GM12878 (cell line): ENCODE results near the gene ANO8. TPM values are rescaled to one million over a fixed set of nuclear protein-coding genes. Genes with fewer than 3 reads are reported as not detected.

ENCODE experiments used
- ATAC-seq: fragments of 200-7000 bp; cut with Tn5 transposase; 3 replicates; pipeline ENCODE4 v1.9.1; 2020; ENCODE audit warnings: mild to moderate bottlenecking, moderate library complexity
- BruUV-seq: library from RNA; stranded (reverse); fragments of 400-500 nt; replicated peaks from 2 replicates; lab custom pipeline; 2021; lab: Mats Ljungman, UMichigan
- CTCF ChIA-PET: fragments of 300-600 bp; sonication (Branson Sonifier 250); formaldehyde crosslinking; extraction: SDS; loops from one replicate; lab custom pipeline; 2021; ENCODE audit warnings: inconsistent platforms; lab: Yijun Ruan, JAX
- POLR2A ChIA-PET: fragments of 350-600 bp; formaldehyde crosslinking; extraction: SDS; loops from one replicate; lab custom pipeline; 2021; ENCODE audit warnings: inconsistent platforms; lab: Charles Lee
- RAD21 ChIA-PET: fragments of 300-600 bp; sonication (Branson Sonifier 250); formaldehyde crosslinking; loops from one replicate; lab custom pipeline; 2023; ENCODE audit warnings: antibody characterized with exemption; ENCODE audit not compliant: unreplicated experiment; lab: Charles Lee
- SMC1A ChIA-PET: fragments of 300-600 bp; sonication (Branson Sonifier 250); formaldehyde crosslinking; loops from one replicate; lab custom pipeline; 2023; ENCODE audit not compliant: unreplicated experiment, uncharacterized antibody; lab: Charles Lee
- DNase-seq: peaks from one replicate; pipeline ENCODE4 v3.0.0-alpha.2; 2011; ENCODE audit warnings: low read depth, low spot score
- FAIRE-seq: peaks from 3 replicates; lab custom pipeline; 2011; peaks lifted over from hg19 to GRCh38; lab: Jason Lieb, UNC
- H2AFZ ChIP-seq: 2 replicates; pipeline ENCODE4 v1.6.0; 2011; ENCODE audit warnings: low read depth, low read length, control low read depth; ENCODE audit not compliant: control insufficient read depth
- H3K27ac ChIP-seq: 2 replicates; pipeline ENCODE4 v1.5.1; 2011; ENCODE audit warnings: control low read depth; ENCODE audit not compliant: control insufficient read depth, insufficient read depth
- H3K27me3 ChIP-seq, 2 experiments: replicated peaks in 1 of 2; 2 replicates each; pipeline versions ENCODE4 v1.6.0 to v1.6.1; 2011; ENCODE audit warnings: low read length in 1 of 2; ENCODE audit not compliant: control insufficient read depth in 2 of 2, insufficient read depth in 2 of 2
- H3K36me3 ChIP-seq, 2 experiments: 2 replicates each; pipeline ENCODE4 v1.5.1; 2011; ENCODE audit warnings: low read length in 1 of 2; ENCODE audit not compliant: control insufficient read depth in 2 of 2, insufficient read depth in 2 of 2
- H3K4me1 ChIP-seq: 2 replicates; pipeline ENCODE4 v1.6.1; 2011; ENCODE audit warnings: mild to moderate bottlenecking, low read length, moderate library complexity, mixed read lengths; ENCODE audit not compliant: control insufficient read depth, insufficient read depth
- H3K4me2 ChIP-seq: 2 replicates; pipeline ENCODE4 v1.6.0; 2011; ENCODE audit warnings: control low read depth; ENCODE audit not compliant: control insufficient read depth, insufficient read depth
- H3K4me3 ChIP-seq: fragments of 200-600 bp; sonication (generic); 2 replicates; pipeline ENCODE4 v1.5.1; 2016
- H3K79me2 ChIP-seq: 2 replicates; pipeline ENCODE4 v1.6.0; 2011; ENCODE audit warnings: low read length; ENCODE audit not compliant: control insufficient read depth, insufficient read depth
- H3K9ac ChIP-seq: 2 replicates; pipeline ENCODE4 v1.8.0; 2011; ENCODE audit warnings: low read length, control low read depth, mixed read lengths; ENCODE audit not compliant: control insufficient read depth, insufficient read depth
- H3K9me3 ChIP-seq: replicated peaks from 3 replicates; pipeline ENCODE4 v1.5.1; 2011; ENCODE audit warnings: mild to moderate bottlenecking, low read length; ENCODE audit not compliant: control insufficient read depth, insufficient read depth
- H4K20me1 ChIP-seq: 2 replicates; pipeline ENCODE4 v1.6.0; 2011; ENCODE audit not compliant: control insufficient read depth, insufficient read depth
- ATF7 ChIP-seq: fragments of 450-650 bp; IDR thresholded peaks from 2 replicates; pipeline ENCODE4 v1.6.1; 2016; ENCODE audit warnings: low read depth, mild to moderate bottlenecking
- BHLHE40 ChIP-seq, 2 experiments: fragments of 450-650 bp in 1 of 2; IDR thresholded peaks; 2 replicates each; pipeline ENCODE4 v1.6.1; 2011 to 2017; ENCODE audit warnings: low read depth in 2 of 2, borderline replicate concordance in 1 of 2, improper control_type of control experiment in 1 of 2, low read length in 1 of 2, mild to moderate bottlenecking in 1 of 2
- CBX5 ChIP-seq: sonication (generic); IDR thresholded peaks from 2 replicates; pipeline ENCODE4 v1.6.1; 2016; ENCODE audit warnings: low read depth, moderate library complexity, mild to moderate bottlenecking, inconsistent platforms
- EP300 ChIP-seq, 2 experiments: fragments of 150-350 bp in 1 of 2; IDR thresholded peaks; 2 replicates each; pipeline ENCODE4 v1.6.1; 2011 to 2012; ENCODE audit warnings: low read depth in 2 of 2, low read length in 2 of 2, borderline replicate concordance in 1 of 2, improper control_type of control experiment in 1 of 2, inconsistent platforms in 1 of 2; ENCODE audit not compliant: control insufficient read depth in 1 of 2
- GATAD2B ChIP-seq: fragments of 450-650 bp; conservative IDR thresholded peaks from 2 replicates; pipeline ENCODE4 v1.6.1; 2017; ENCODE audit warnings: low read depth, mild to moderate bottlenecking, moderate library complexity
- KDM1A ChIP-seq: fragments of 200-600 bp; sonication (generic); IDR thresholded peaks from 2 replicates; pipeline ENCODE4 v1.6.1; 2016; ENCODE audit warnings: borderline replicate concordance
- MYC ChIP-seq: IDR thresholded peaks from 2 replicates; pipeline ENCODE4 v1.6.1; 2011; ENCODE audit warnings: mild to moderate bottlenecking, low read length, moderate library complexity, inconsistent platforms; ENCODE audit not compliant: insufficient read depth, insufficient replicate concordance, insufficient read length, severe bottlenecking
- PML ChIP-seq: IDR thresholded peaks from 2 replicates; pipeline ENCODE4 v1.6.1; 2012; ENCODE audit warnings: low read length, inconsistent platforms
- SIX5 ChIP-seq: IDR thresholded peaks from 2 replicates; pipeline ENCODE4 v1.6.1; 2011; ENCODE audit warnings: mild to moderate bottlenecking, low read depth, low read length, moderate library complexity; ENCODE audit not compliant: severe bottlenecking
- TAF1 ChIP-seq: IDR thresholded peaks from 2 replicates; pipeline ENCODE4 v1.6.1; 2011; ENCODE audit warnings: mild to moderate bottlenecking, low read depth, low read length, borderline replicate concordance
- TCF12 ChIP-seq: IDR thresholded peaks from 2 replicates; pipeline ENCODE4 v1.6.1; 2011; ENCODE audit warnings: low read depth, mild to moderate bottlenecking, low read length
- USF1 ChIP-seq: IDR thresholded peaks from 2 replicates; pipeline ENCODE4 v1.6.1; 2011; ENCODE audit warnings: borderline replicate concordance, low read depth, mild to moderate bottlenecking, moderate library complexity, mixed read lengths, low read length; ENCODE audit not compliant: insufficient read depth; ENCODE audit errors: extremely low read length
- ZBED1 ChIP-seq: IDR thresholded peaks from 2 replicates; pipeline ENCODE4 v1.6.1; 2016; ENCODE audit warnings: borderline replicate concordance
- ZBTB40 ChIP-seq: fragments of 450-650 bp; IDR thresholded peaks from 2 replicates; pipeline ENCODE4 v1.6.1; 2016; ENCODE audit warnings: mild to moderate bottlenecking, moderate library complexity, borderline replicate concordance
- ZNF217 ChIP-seq: fragments of 450-650 bp; IDR thresholded peaks from 2 replicates; pipeline ENCODE4 v1.6.1; 2017; ENCODE audit warnings: antibody characterized with exemption, mild to moderate bottlenecking
- WGBS: methylation state at CpG from one replicate; pipeline ENCODE4 v1.1.6; 2016; ENCODE audit warnings: low lambda C conversion rate; ENCODE audit not compliant: insufficient replicate concordance, insufficient coverage; ENCODE audit errors: missing lambda C conversion rate; 5-methylcytosine and 5-hydroxymethylcytosine counted together
- in situ Hi-C: fragments of 300-500 bp; cut with MboI; formaldehyde crosslinking; loops from 9 replicates; pipeline ENCODE4 v1.14.3; 2018; ENCODE audit warnings: mixed read lengths
- intact Hi-C: fragments of 100-400 bp; cut with micrococcal nuclease; formaldehyde crosslinking; loops from one replicate; pipeline ENCODE4 v1.14.2; 2022; ENCODE audit not compliant: unreplicated experiment
- polyA plus RNA-seq, 11 experiments: library from polyadenylated mRNA; depleted of rRNA in 4 of 11; unstranded in 6 of 11; stranded (reverse) in 5 of 11; fragments of >200 nt; fragmentation: Nextera tagmentation in 4 of 11; fragmentation: Illumina TruSeq in 1 of 11; extraction: Ambion mirVana in 4 of 11; extraction: Trizol in 1 of 11; gene quantifications; 1 replicate in 1 of 11; 2 replicates in 10 of 11; pipeline versions ENCODE4 v1.2.1 to v1.2.3, GENCODE V29; 2011 to 2016; ENCODE audit warnings: inconsistent platforms in 2 of 11, missing spikeins in 2 of 11, low read depth in 1 of 11
- total RNA-seq, 4 experiments: library from RNA; depleted of rRNA in 3 of 4; stranded (reverse); fragments of >200 nt in 3 of 4; fragmentation: Illumina TruSeq in 1 of 4; extraction: Trizol in 1 of 4; gene quantifications; 2 replicates each; pipeline versions ENCODE4 v1.2.1 to v1.2.3, GENCODE V29; 2013 to 2021
- TF ChIP-seq, protein P1 (sequence below), 3 experiments: IDR thresholded peaks in 2 of 3; conservative IDR thresholded peaks in 1 of 3; 2 replicates each; pipeline ENCODE4 v1.5.1; 2011; ENCODE audit warnings: low read depth in 3 of 3, low read length in 3 of 3, mild to moderate bottlenecking in 3 of 3, control low read depth in 2 of 3, moderate library complexity in 2 of 3, inconsistent platforms in 1 of 3, mixed read lengths in 1 of 3; ENCODE audit not compliant: control insufficient read depth in 2 of 3, insufficient read depth in 1 of 3; ENCODE audit errors: extremely low read depth in 1 of 3

The ANO8 gene
- total and polyA plus RNA-seq, 10 of the 15 experiments (the other 5 are each of a cell fraction or from before 2014, with no cell fraction given): 0.04 to 6.7 (median 1.1) TPM

- Histone ChIP-seq H3K36me3 (peaks cover 6 to 16% of the 10 kb centered on the region in 2 experiments; a peak in 3 of 4 replicates), H3K4me2 (no peak overlapping the region), H3K9me3 (no peaks in the 10 kb centered on the region), H2AFZ (no peak overlapping the region), H3K4me1 (no peaks in the 10 kb centered on the region), H3K9ac (no peak overlapping the region), H3K79me2 (no peaks in the 10 kb centered on the region), H3K4me3 (no peak overlapping the region), H3K27me3 (no peaks in the 10 kb centered on the region), H4K20me1 (no peaks in the 10 kb centered on the region), H3K27ac (no peak overlapping the region)
- ATAC-seq: no peak
- DNase-seq: no peak
- TSS peak; percentile 70 for BruUV-seq
- ChIA-PET CTCF (no interaction called here), SMC1A (no interaction called here), POLR2A (no interaction called here), RAD21 (no interaction called here)
- in situ Hi-C loops (no loop called here), intact Hi-C loops (no loop called here)
- WGBS: 90% methylated on average over 34 of the region's 40 CpGs
- FAIRE-seq: no peak
- no peak for TF ChIP-seq ZBTB40
- no peak for TF ChIP-seq BHLHE40 (IDR thresholded peaks at IDR 0.05; ENCODE audit: borderline replicate concordance in 1 of 2, low read depth in 2 of 2, low read length in 1 of 2)
- TF ChIP-seq ATF7: no peak
- no peak for TF ChIP-seq PML
- no peak for TF ChIP-seq MYC
- TF ChIP-seq EP300 (IDR thresholded peaks at IDR 0.05; ENCODE audit: borderline replicate concordance in 1 of 2, control insufficient read depth in 1 of 2, low read depth in 2 of 2, low read length in 2 of 2): no peak
- TF ChIP-seq KDM1A: no peak
- no peak for TF ChIP-seq ZNF217
- TF ChIP-seq TAF1: no peak
- no peak for TF ChIP-seq GATAD2B
- TF ChIP-seq, protein P1, sequence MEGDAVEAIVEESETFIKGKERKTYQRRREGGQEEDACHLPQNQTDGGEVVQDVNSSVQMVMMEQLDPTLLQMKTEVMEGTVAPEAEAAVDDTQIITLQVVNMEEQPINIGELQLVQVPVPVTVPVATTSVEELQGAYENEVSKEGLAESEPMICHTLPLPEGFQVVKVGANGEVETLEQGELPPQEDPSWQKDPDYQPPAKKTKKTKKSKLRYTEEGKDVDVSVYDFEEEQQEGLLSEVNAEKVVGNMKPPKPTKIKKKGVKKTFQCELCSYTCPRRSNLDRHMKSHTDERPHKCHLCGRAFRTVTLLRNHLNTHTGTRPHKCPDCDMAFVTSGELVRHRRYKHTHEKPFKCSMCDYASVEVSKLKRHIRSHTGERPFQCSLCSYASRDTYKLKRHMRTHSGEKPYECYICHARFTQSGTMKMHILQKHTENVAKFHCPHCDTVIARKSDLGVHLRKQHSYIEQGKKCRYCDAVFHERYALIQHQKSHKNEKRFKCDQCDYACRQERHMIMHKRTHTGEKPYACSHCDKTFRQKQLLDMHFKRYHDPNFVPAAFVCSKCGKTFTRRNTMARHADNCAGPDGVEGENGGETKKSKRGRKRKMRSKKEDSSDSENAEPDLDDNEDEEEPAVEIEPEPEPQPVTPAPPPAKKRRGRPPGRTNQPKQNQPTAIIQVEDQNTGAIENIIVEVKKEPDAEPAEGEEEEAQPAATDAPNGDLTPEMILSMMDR (IDR thresholded peaks at IDR 0.05 in 2 of 3, conservative IDR thresholded peaks at IDR 0.05 in 1 of 3; ENCODE audit: control insufficient read depth in 2 of 3, extremely low read depth in 1 of 3, insufficient read depth in 1 of 3, low read depth in 3 of 3, low read length in 3 of 3): no peak
- no peak for TF ChIP-seq SIX5
- no peak for TF ChIP-seq TCF12
- no peak for TF ChIP-seq CBX5
- no peak for TF ChIP-seq ZBED1
- TF ChIP-seq USF1: no peak
Measured at GRCh38 chr19:17319473-17320238, 15.0 kb downstream of the ANO8 start.
